ENCODE data around the gene CENPN. TPM values are rescaled to one million over a fixed set of nuclear protein-coding genes. Genes with fewer than 3 reads are reported as not detected.

Gene CENPN
- total RNA-seq, 3 donors from 2014 or later: 3.9 to 9.7 (median 8.2) TPM

DNA sequence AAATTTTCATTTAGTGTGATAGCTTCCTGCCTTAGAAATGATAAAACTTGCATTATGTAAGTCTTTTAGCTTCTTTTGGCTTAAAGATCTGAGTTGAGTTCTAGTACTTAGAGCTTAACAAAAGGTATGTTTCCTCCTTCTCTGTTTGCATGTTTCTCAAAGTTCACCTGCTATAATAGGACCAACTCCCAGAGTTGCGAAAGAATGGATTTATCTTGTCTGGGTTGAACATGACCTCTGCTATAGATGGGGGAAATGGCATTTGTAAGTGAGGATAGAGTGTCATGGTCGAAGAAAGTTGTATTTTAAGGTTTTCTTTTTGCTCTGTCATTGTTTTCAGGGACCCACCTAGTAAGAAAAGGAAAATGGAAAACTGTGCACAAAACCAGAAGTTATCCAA lies 35.8 kb downstream of the CENPN start:
- no peak overlapping the region for H3K27ac ChIP-seq
- no peaks in the 10 kb centered on the region for H3K4me1 ChIP-seq
- no peak overlapping the region for H3K4me3 ChIP-seq
- no peaks in the 10 kb centered on the region for H3K9me3 ChIP-seq
- no peaks in the 10 kb centered on the region for H3K27me3 ChIP-seq
- H3K36me3 ChIP-seq: no peaks in the 10 kb centered on the region
- intact Hi-C loops (cut with DNase I; ENCODE audit: low total_unique reads): no loop called here
- TF ChIP-seq, protein P1, sequence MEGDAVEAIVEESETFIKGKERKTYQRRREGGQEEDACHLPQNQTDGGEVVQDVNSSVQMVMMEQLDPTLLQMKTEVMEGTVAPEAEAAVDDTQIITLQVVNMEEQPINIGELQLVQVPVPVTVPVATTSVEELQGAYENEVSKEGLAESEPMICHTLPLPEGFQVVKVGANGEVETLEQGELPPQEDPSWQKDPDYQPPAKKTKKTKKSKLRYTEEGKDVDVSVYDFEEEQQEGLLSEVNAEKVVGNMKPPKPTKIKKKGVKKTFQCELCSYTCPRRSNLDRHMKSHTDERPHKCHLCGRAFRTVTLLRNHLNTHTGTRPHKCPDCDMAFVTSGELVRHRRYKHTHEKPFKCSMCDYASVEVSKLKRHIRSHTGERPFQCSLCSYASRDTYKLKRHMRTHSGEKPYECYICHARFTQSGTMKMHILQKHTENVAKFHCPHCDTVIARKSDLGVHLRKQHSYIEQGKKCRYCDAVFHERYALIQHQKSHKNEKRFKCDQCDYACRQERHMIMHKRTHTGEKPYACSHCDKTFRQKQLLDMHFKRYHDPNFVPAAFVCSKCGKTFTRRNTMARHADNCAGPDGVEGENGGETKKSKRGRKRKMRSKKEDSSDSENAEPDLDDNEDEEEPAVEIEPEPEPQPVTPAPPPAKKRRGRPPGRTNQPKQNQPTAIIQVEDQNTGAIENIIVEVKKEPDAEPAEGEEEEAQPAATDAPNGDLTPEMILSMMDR (IDR thresholded peaks at IDR 0.05): no peak
- TF ChIP-seq POLR2A (IDR thresholded peaks at IDR 0.05) (no peak), POLR2AphosphoS5 (IDR thresholded peaks at IDR 0.05) (no peak)
- no peak for DNase-seq (ENCODE audit: low spot score in 2 of 2)

DNA sequence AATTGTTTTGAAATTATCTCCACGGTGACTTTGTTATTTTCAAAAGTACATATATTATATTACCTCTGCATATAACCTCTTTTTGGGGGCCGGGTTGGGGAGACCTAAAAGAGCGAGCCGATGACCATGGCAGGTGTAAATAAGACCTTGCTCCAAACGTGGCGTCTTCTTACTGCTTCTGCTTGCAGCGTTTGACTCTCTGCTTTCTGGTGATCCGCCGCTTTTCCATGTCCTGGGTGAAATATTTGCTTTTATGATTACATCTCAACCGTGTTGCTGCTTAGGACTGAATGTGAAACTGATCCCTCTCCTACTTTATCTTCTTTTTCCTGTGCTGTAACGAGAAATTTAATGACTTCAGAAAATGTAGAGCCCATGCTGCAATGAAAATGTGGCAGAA lies 46.7 kb downstream of the CENPN start:
- H3K27ac ChIP-seq: no peak overlapping the region
- H3K4me3 ChIP-seq: no peak overlapping the region
- H3K36me3 ChIP-seq: no peaks in the 10 kb centered on the region
- H3K4me1 ChIP-seq: no peaks in the 10 kb centered on the region
- TF ChIP-seq, protein P1 (IDR thresholded peaks at IDR 0.05): no peak
- TF ChIP-seq POLR2AphosphoS5 (IDR thresholded peaks at IDR 0.05) (no peak), POLR2A (IDR thresholded peaks at IDR 0.05) (no peak)
- peaks cover 0 to 9% of the 10 kb centered on the region in 2 donors for H3K9me3 ChIP-seq
- H3K27me3 ChIP-seq: no peaks in the 10 kb centered on the region
- no peak for DNase-seq (ENCODE audit: low spot score in 2 of 2)
- intact Hi-C loops (cut with DNase I; ENCODE audit: low total_unique reads): loop anchor here (2.0 kb wide), 1 partner anchor 33 kb away; no protein-coding TSS in a partner anchor

DNA sequence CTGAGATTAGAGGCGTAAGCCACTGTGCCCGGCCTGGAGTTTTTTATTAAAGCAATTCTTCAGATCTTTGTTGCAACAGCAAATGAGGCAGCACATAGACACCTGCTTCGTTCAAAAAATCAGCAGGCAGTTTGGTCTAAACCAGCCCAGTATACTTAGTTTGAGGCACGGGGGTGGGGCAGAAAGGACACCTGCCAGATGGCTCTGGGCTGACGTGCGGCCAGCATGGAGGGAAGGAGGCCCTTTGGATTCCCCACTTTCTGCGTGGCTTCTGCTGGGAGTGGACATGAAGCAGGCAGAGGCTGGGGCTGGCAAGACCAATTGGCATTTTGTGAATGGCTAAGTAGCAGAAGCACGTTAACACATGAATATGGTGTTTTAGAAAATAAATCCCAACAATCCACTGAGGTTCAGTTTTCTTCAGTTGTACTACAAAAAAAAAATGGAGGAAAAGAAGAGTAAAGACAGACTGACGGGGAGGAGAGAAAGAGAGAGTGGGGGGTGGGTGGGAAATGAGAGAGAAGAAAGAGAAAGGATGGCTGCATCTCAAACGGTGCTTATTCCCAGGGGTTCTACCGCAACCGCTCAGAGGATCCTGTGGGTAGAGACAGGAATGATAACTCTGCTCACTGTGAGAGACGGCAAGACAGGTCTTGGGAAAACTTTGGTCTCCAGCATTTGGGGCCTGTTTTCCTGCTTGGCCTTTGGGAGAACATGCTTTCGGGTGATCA lies 53.7 kb downstream of the CENPN start:
- TF ChIP-seq POLR2A (IDR thresholded peaks at IDR 0.05): no peak
- TF ChIP-seq POLR2AphosphoS5 (IDR thresholded peaks at IDR 0.05): no peak
- TF ChIP-seq, protein P1 (IDR thresholded peaks at IDR 0.05): no peak

GRCh38 chr16:81061307-81061640 lies 54.3 kb downstream of the CENPN start:
- intact Hi-C loops (cut with DNase I; ENCODE audit: low total_unique reads): no loop called here
- no peaks in the 10 kb centered on the region for H3K27me3 ChIP-seq
- H3K4me3 ChIP-seq: no peak overlapping the region
- no peaks in the 10 kb centered on the region for H3K9me3 ChIP-seq
- DNase-seq (ENCODE audit: low spot score in 2 of 2): no peak
- TF ChIP-seq POLR2AphosphoS5 (IDR thresholded peaks at IDR 0.05) (no peak), POLR2A (IDR thresholded peaks at IDR 0.05) (no peak)
- TF ChIP-seq, protein P1 (IDR thresholded peaks at IDR 0.05): no peak
- no peak overlapping the region for H3K27ac ChIP-seq
- no peaks in the 10 kb centered on the region for H3K4me1 ChIP-seq
- H3K36me3 ChIP-seq: no peaks in the 10 kb centered on the region

More for the DNA sequence above, 53.7 kb downstream of the CENPN start:
- Histone ChIP-seq H3K27ac (no peak overlapping the region), H3K4me3 (no peak overlapping the region), H3K9me3 (no peaks in the 10 kb centered on the region), H3K36me3 (no peaks in the 10 kb centered on the region), H3K4me1 (no peaks in the 10 kb centered on the region), H3K27me3 (no peaks in the 10 kb centered on the region)
- intact Hi-C loops (cut with DNase I; ENCODE audit: low total_unique reads): no loop called here
- no peak for DNase-seq (ENCODE audit: low spot score in 2 of 2)

DNA sequence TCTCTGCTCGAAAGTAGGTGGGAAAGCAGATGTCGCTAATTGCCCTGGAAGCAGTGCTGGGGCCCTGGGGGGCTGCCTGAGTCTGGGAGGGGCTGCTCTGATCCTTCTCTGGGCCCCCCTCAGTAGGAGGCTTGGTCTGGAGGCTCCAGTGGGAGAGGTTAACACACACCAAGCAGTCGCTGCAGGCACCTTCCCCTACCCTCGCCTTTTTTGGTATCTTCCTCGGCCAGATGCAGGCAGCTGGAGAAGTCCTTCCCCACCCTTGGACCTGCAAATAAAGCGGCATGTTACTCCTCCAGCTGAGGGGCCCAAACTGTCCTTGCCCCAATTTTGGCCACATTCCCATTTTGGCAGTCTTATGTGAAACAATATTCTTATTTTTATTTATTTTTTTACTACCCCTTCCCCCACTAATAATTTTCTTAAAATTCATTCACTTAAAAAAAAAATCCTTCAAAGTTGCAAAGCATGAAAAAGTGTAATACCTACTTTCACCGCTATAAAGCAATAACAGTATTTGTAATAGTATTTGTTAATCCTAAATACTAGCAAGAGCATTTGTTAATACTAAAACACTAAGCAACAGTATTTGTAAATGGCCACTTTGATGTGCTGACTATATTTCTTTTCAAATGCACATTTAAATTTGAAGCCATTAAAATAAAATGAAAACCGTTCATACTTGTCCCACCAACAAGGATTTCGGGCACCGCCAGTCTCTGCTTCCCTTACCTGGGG lies 55.0 kb downstream of the CENPN start:
- H3K27me3 ChIP-seq: no peaks in the 10 kb centered on the region
- no peak for DNase-seq (ENCODE audit: low spot score in 2 of 2)
- H3K27ac ChIP-seq: no peak overlapping the region
- H3K9me3 ChIP-seq: no peaks in the 10 kb centered on the region
- intact Hi-C loops (cut with DNase I; ENCODE audit: low total_unique reads): no loop called here
- no peak for TF ChIP-seq POLR2A (IDR thresholded peaks at IDR 0.05)
- TF ChIP-seq, protein P1 (IDR thresholded peaks at IDR 0.05): no peak
- TF ChIP-seq POLR2AphosphoS5 (IDR thresholded peaks at IDR 0.05): no peak
- no peak overlapping the region for H3K4me3 ChIP-seq
- H3K4me1 ChIP-seq: no peaks in the 10 kb centered on the region
- no peaks in the 10 kb centered on the region for H3K36me3 ChIP-seq

All from breast epithelium (tissue), 4 donors.